ENCODE results near the gene CHD1.

The CHD1 gene

GRCh38 chr5:98899456-98899855 is 29.4 kb downstream of the CHD1 start:
- DNase-seq (ENCODE audit: low spot score) = no peak

- DNase-seq (ENCODE audit: low spot score) = no peak
Observed at GRCh38 chr5:98898743-98899142, 30.1 kb downstream of the CHD1 start.

GRCh38 chr5:98891591-98891990 is 37.2 kb downstream of the CHD1 start:
- no peak for DNase-seq (ENCODE audit: low spot score)

GRCh38 chr5:98880598-98880997 is 48.2 kb downstream of the CHD1 start:
- no peak for DNase-seq (ENCODE audit: low spot score)

- DNase-seq (ENCODE audit: low spot score) = no peak
Observed at GRCh38 chr5:98880151-98880550, 48.7 kb downstream of the CHD1 start.

GRCh38 chr5:98877600-98877999 is 51.2 kb downstream of the CHD1 start:
- DNase-seq (ENCODE audit: low spot score) = no peak

- no peak for DNase-seq (ENCODE audit: low spot score)
Observed at GRCh38 chr5:98872674-98873073, 56.1 kb downstream of the CHD1 start.

- no peak for DNase-seq (ENCODE audit: low spot score)
Observed at GRCh38 chr5:98865690-98866089, 63.1 kb downstream of the CHD1 start.

- no peak for DNase-seq (ENCODE audit: low spot score)
Observed at GRCh38 chr5:98847054-98847453, 81.8 kb downstream of the CHD1 start.

GRCh38 chr5:98846520-98846919 is 82.3 kb downstream of the CHD1 start:
- no peak for DNase-seq (ENCODE audit: low spot score)

- no peak for DNase-seq (ENCODE audit: low spot score)
Observed at GRCh38 chr5:98845878-98846277, 82.9 kb downstream of the CHD1 start.

GRCh38 chr5:98844865-98845264 is 83.9 kb downstream of the CHD1 start:
- no peak for DNase-seq (ENCODE audit: low spot score)

GRCh38 chr5:98843481-98843880 is 85.3 kb downstream of the CHD1 start:
- no peak for DNase-seq (ENCODE audit: low spot score)

- no peak for DNase-seq (ENCODE audit: low spot score)
Observed at GRCh38 chr5:98840946-98841345, 87.9 kb downstream of the CHD1 start.

- DNase-seq (ENCODE audit: low spot score) = peak; percentile 14
Observed at GRCh38 chr5:98839469-98840383, 89.1 kb downstream of the CHD1 start.

- no peak for DNase-seq (ENCODE audit: low spot score)
Observed at GRCh38 chr5:98836175-98836574, 92.6 kb downstream of the CHD1 start.

GRCh38 chr5:98827588-98828284 is 101.1 kb downstream of the CHD1 start:
- DNase-seq (ENCODE audit: low spot score) = no peak

GRCh38 chr5:98827161-98827560 is 101.6 kb downstream of the CHD1 start:
- DNase-seq (ENCODE audit: low spot score) = peak; percentile 65

GRCh38 chr5:98825582-98826375 is 103.0 kb downstream of the CHD1 start:
- no peak for DNase-seq (ENCODE audit: low spot score)

- DNase-seq (ENCODE audit: low spot score) = no peak
Observed at GRCh38 chr5:98816582-98817222, 112.1 kb downstream of the CHD1 start.

- no peak for DNase-seq (ENCODE audit: low spot score)
Observed at GRCh38 chr5:98813755-98814154, 115.1 kb downstream of the CHD1 start.

- no peak for DNase-seq (ENCODE audit: low spot score)
Observed at GRCh38 chr5:98810206-98810605, 118.6 kb downstream of the CHD1 start.

Data from AG20443 (cell line).